Fibroblast of villous mesenchyme (primary cell): ENCODE data around the gene ABL1. TPM values are rescaled to one million over a fixed set of nuclear protein-coding genes. Genes with fewer than 3 reads are reported as not detected.

Experiments used
- DNase-seq: peaks from one replicate; pipeline ENCODE4 v3.0.0-alpha.2; 2010; ENCODE audit warnings: low read depth
- H3K4me3 ChIP-seq: 2 replicates; pipeline ENCODE4 v1.5.1; 2011; ENCODE audit warnings: low read depth, mild to moderate bottlenecking, low read length
- CTCF ChIP-seq: IDR thresholded peaks from 2 replicates; pipeline ENCODE4 v1.5.1; 2012; ENCODE audit warnings: low read depth, mild to moderate bottlenecking, low read length; ENCODE audit not compliant: insufficient read depth
- total RNA-seq: library from RNA; depleted of rRNA; stranded (reverse); fragments of >200 nt; gene quantifications from 2 replicates; pipeline ENCODE4 v1.2.3, GENCODE V29; 2012

ABL1 gene
- total RNA-seq, 1 donor, result 57.4 TPM

- DNase-seq, result no peak
- H3K4me3 ChIP-seq, result no peak overlapping the region
- TF ChIP-seq CTCF, result no peak
Measured at GRCh38 chr9:130882696-130883225, 47.7 kb downstream of the ABL1 start.

GRCh38 chr9:130883479-130883878 lies 48.4 kb downstream of the ABL1 start:
- DNase-seq, result no peak
- no peak overlapping the region for H3K4me3 ChIP-seq
- no peak for TF ChIP-seq CTCF

GRCh38 chr9:130884111-130884531 lies 49.1 kb downstream of the ABL1 start:
- no peak for TF ChIP-seq CTCF
- no peak for DNase-seq
- H3K4me3 ChIP-seq, result no peak overlapping the region

- no peak overlapping the region for H3K4me3 ChIP-seq
- no peak for TF ChIP-seq CTCF
- DNase-seq, result no peak
Measured at GRCh38 chr9:130884542-130885483, 49.8 kb downstream of the ABL1 start.

GRCh38 chr9:130885484-130886375 lies 50.7 kb downstream of the ABL1 start:
- no peak overlapping the region for H3K4me3 ChIP-seq
- TF ChIP-seq CTCF, result no peak
- DNase-seq, result no peak

GRCh38 chr9:130886981-130887380 lies 51.9 kb downstream of the ABL1 start:
- no peak for TF ChIP-seq CTCF
- DNase-seq, result no peak
- H3K4me3 ChIP-seq, result no peak overlapping the region
